Thymus (tissue), 14 donors: ENCODE data around the gene MCF2L. TPM values are rescaled to one million over a fixed set of nuclear protein-coding genes. Genes with fewer than 3 reads are reported as not detected.

Experiments used
- DNase-seq, 9 donors: peaks; one replicate each; pipeline ENCODE4 v3.0.0-alpha.2; 2013; ENCODE audit warnings: low spot score in 9 of 9, low read depth in 6 of 9, missing footprints in 1 of 9
- H3K27ac ChIP-seq, 2 donors: one replicate each; pipeline ENCODE4 v1.5.1; 2013; ENCODE audit warnings: control low read depth in 1 of 2, low read depth in 1 of 2, low read length in 1 of 2, mild to moderate bottlenecking in 1 of 2, moderate library complexity in 1 of 2
- H3K27me3 ChIP-seq, 2 donors: one replicate each; pipeline ENCODE4 v1.5.1; 2013; ENCODE audit warnings: low read length in 1 of 2; ENCODE audit not compliant: control insufficient read depth in 2 of 2, insufficient read depth in 1 of 2
- H3K36me3 ChIP-seq, 2 donors: one replicate each; pipeline ENCODE4 v1.5.1; 2013; ENCODE audit warnings: low read length in 1 of 2, mild to moderate bottlenecking in 1 of 2, moderate library complexity in 1 of 2; ENCODE audit not compliant: control insufficient read depth in 2 of 2, insufficient read depth in 2 of 2
- H3K4me1 ChIP-seq, 2 donors: one replicate each; pipeline ENCODE4 v1.5.1; 2013; ENCODE audit warnings: low read length in 2 of 2; ENCODE audit not compliant: control insufficient read depth in 2 of 2, insufficient read depth in 2 of 2
- H3K4me3 ChIP-seq, 2 donors: one replicate each; pipeline ENCODE4 v1.5.1; 2013; ENCODE audit warnings: low read length in 2 of 2, control low read depth in 1 of 2, mild to moderate bottlenecking in 1 of 2
- H3K9me3 ChIP-seq, 2 donors: one replicate each; pipeline ENCODE4 v1.5.1; 2013; ENCODE audit warnings: low read length in 1 of 2, mild to moderate bottlenecking in 1 of 2; ENCODE audit not compliant: control insufficient read depth in 2 of 2, insufficient read depth in 1 of 2
- WGBS: extraction: QIAGEN DNeasy Blood & Tissue Kit; methylation state at CpG from one replicate; pipeline ENCODE4 v1.1.7; 2013; 5-methylcytosine and 5-hydroxymethylcytosine counted together
- long read RNA-seq, 10 donors: transcript quantifications; one replicate each; lab custom pipeline, GENCODE V29; 2026
- polyA plus RNA-seq: library from polyadenylated mRNA; stranded (reverse); fragments of 200-250 nt; gene quantifications from one replicate; pipeline ENCODE4 v1.2.3, GENCODE V29; 2013
- total RNA-seq: library from RNA; stranded (reverse); fragments of 120-200 nt; gene quantifications from one replicate; pipeline ENCODE4 v1.2.4, GENCODE V29; 2013
- donor health status: healthy.

Gene MCF2L
- total RNA-seq (13.0 TPM), polyA plus RNA-seq (28.6 TPM)
- long read RNA-seq, donor 1, result 0 reads
- long read RNA-seq, donor 2, result 0 reads
- long read RNA-seq, donor 3, partial matches to known transcripts, result 0 of 1 reads
- long read RNA-seq, donor 3, other reads (novel, unspliced or antisense), result 0 of 1 reads
- long read RNA-seq, donor 4, result 0 reads
- long read RNA-seq, donor 5, partial matches to known transcripts, result 0 of 1 reads
- long read RNA-seq, donor 5, other reads (novel, unspliced or antisense), result 0 of 1 reads
- long read RNA-seq, donor 6, result 0 reads
- long read RNA-seq, donor 7, result 0 reads
- long read RNA-seq, donor 8, result 0 reads
- long read RNA-seq, donor 9, result 0 reads
- long read RNA-seq, donor 10, partial matches to known transcripts, result 0 of 1 reads
- long read RNA-seq, donor 10, other reads (novel, unspliced or antisense), result 0 of 1 reads

GRCh38 chr13:112968910-112969691, at the start of gene MCF2L:
Gene MCF2L, plus strand, starts transcription at chr13:112969214. Its CDS starts 166 bp downstream, at chr13:112969380.
- Histone ChIP-seq H3K27ac (peak within 1 kb of the TSS in 1 of 2 donors; percentile 71), H3K36me3 (no peaks in the 10 kb centered on the region), H3K27me3 (peaks cover 0 to 31% of the 10 kb centered on the region in 2 donors), H3K4me1 (peaks cover 10 to 12% of the 10 kb centered on the region in 2 donors), H3K4me3 (peak within 1 kb of the TSS; percentile 54 to 66), H3K9me3 (no peaks in the 10 kb centered on the region)
- peak in 8 of 9 donors; percentile 19 to 75 (median 48) for DNase-seq
- 1% methylated on average over 69 of the region's 69 CpGs for WGBS

GRCh38 chr13:112923962-112924361, 45.1 kb upstream of the MCF2L start:
- H3K27ac ChIP-seq, result no peak overlapping the region
- no peak overlapping the region for H3K4me3 ChIP-seq
- H3K9me3 ChIP-seq, result peaks cover 0 to 2% of the 10 kb centered on the region in 2 donors
- no peak for DNase-seq
- H3K27me3 ChIP-seq, result peaks cover 5 to 7% of the 10 kb centered on the region in 2 donors
- no peaks in the 10 kb centered on the region for H3K4me1 ChIP-seq
- H3K36me3 ChIP-seq, result no peaks in the 10 kb centered on the region
- WGBS, result 93% methylated on average over 12 of the region's 12 CpGs

- no peak overlapping the region for H3K27ac ChIP-seq
- peaks cover 0 to 1% of the 10 kb centered on the region in 2 donors for H3K4me1 ChIP-seq
- no peaks in the 10 kb centered on the region for H3K36me3 ChIP-seq
- no peak overlapping the region for H3K4me3 ChIP-seq
- peaks cover 7 to 9% of the 10 kb centered on the region in 2 donors for H3K27me3 ChIP-seq
- no peak for DNase-seq
- 99% methylated on average over 2 of the region's 2 CpGs for WGBS
- H3K9me3 ChIP-seq, result peaks cover 0 to 2% of the 10 kb centered on the region in 2 donors
Measured at GRCh38 chr13:112924365-112924764, 44.6 kb upstream of the MCF2L start.

GRCh38 chr13:112926003-112926402, 43.0 kb upstream of the MCF2L start:
- H3K27me3 ChIP-seq, result peaks cover 12 to 16% of the 10 kb centered on the region in 2 donors
- H3K4me1 ChIP-seq, result peaks cover 0 to 9% of the 10 kb centered on the region in 2 donors
- WGBS, result 98% methylated on average over 15 of the region's 15 CpGs
- no peak overlapping the region for H3K27ac ChIP-seq
- H3K36me3 ChIP-seq, result no peaks in the 10 kb centered on the region
- no peak overlapping the region for H3K4me3 ChIP-seq
- peaks cover 0 to 2% of the 10 kb centered on the region in 2 donors for H3K9me3 ChIP-seq
- DNase-seq, result no peak

GRCh38 chr13:112926993-112927392, 42.0 kb upstream of the MCF2L start:
- H3K27me3 ChIP-seq, result peaks cover 12 to 18% of the 10 kb centered on the region in 2 donors
- no peak overlapping the region for H3K27ac ChIP-seq
- 95% methylated on average over 5 of the region's 5 CpGs for WGBS
- H3K9me3 ChIP-seq, result peaks cover 0 to 2% of the 10 kb centered on the region in 2 donors
- peaks cover 0 to 14% of the 10 kb centered on the region in 2 donors for H3K4me1 ChIP-seq
- H3K36me3 ChIP-seq, result no peaks in the 10 kb centered on the region
- H3K4me3 ChIP-seq, result no peak overlapping the region
- no peak for DNase-seq

GRCh38 chr13:112928020-112928971, 40.7 kb upstream of the MCF2L start:
- WGBS, result 85% methylated on average over 21 of the region's 21 CpGs
- Histone ChIP-seq H3K9me3 (peaks cover 0 to 2% of the 10 kb centered on the region in 2 donors), H3K27ac (no peak overlapping the region), H3K27me3 (peaks cover 12 to 21% of the 10 kb centered on the region in 2 donors), H3K4me3 (no peak overlapping the region), H3K36me3 (no peaks in the 10 kb centered on the region), H3K4me1 (peaks cover 0 to 14% of the 10 kb centered on the region in 2 donors)
- no peak for DNase-seq

- Histone ChIP-seq H3K4me3 (no peak overlapping the region), H3K27me3 (peaks cover 12 to 23% of the 10 kb centered on the region in 2 donors)
- 7% methylated on average over 21 of the region's 21 CpGs for WGBS
Measured at GRCh38 chr13:112928972-112929782, 39.8 kb upstream of the MCF2L start.

GRCh38 chr13:112929783-112930055, 39.3 kb upstream of the MCF2L start:
- H3K4me3 ChIP-seq, result no peak overlapping the region
- no peaks in the 10 kb centered on the region for H3K36me3 ChIP-seq
- peaks cover 12 to 25% of the 10 kb centered on the region in 2 donors for H3K27me3 ChIP-seq
- DNase-seq, result no peak
- peaks cover 0 to 2% of the 10 kb centered on the region in 2 donors for H3K9me3 ChIP-seq
- no peak overlapping the region for H3K27ac ChIP-seq
- H3K4me1 ChIP-seq, result peaks cover 0 to 14% of the 10 kb centered on the region in 2 donors
- 15% methylated on average over 8 of the region's 8 CpGs for WGBS

More at GRCh38 chr13:112928972-112929782, 39.8 kb upstream of the MCF2L start:
- Histone ChIP-seq H3K9me3 (peaks cover 0 to 2% of the 10 kb centered on the region in 2 donors), H3K27ac (no peak overlapping the region), H3K36me3 (no peaks in the 10 kb centered on the region), H3K4me1 (peaks cover 0 to 14% of the 10 kb centered on the region in 2 donors)
- no peak for DNase-seq
